GM13977 (cell line): ENCODE results near the gene PLCG2.
"Not testable (repeated sequence)": the region's sequence is repeated elsewhere in the genome, so short reads cannot be mapped to it uniquely, and the experiment has no call there.

ENCODE experiments used
- DNase-seq: peaks from one replicate; pipeline ENCODE4 v3.0.0; 2012; ENCODE audit warnings: low spot score
- CTCF ChIP-seq: IDR thresholded peaks from 2 replicates; pipeline ENCODE4 v1.5.1; 2012; ENCODE audit warnings: mild to moderate bottlenecking, control low read depth; ENCODE audit not compliant: insufficient read depth; ENCODE audit errors: extremely low read depth, missing control alignments
- in situ Hi-C: fragments of 300-500 bp; cut with MboI; formaldehyde crosslinking; loops from one replicate; pipeline ENCODE4 v1.12.0; 2022; ENCODE audit warnings: low sequenced_read_pairs, low pct_unique_long_range_greater_than_20kb, mixed read lengths, inconsistent platforms; ENCODE audit not compliant: unreplicated experiment

The PLCG2 gene

GRCh38 chr16:81796583-81797346 lies 17.7 kb downstream of the PLCG2 start:
- in situ Hi-C loops = no loop called here
- no peak for TF ChIP-seq CTCF
- DNase-seq = no peak

- peak; percentile 60 for DNase-seq
- no peak for TF ChIP-seq CTCF
- in situ Hi-C loops = no loop called here
Measured at GRCh38 chr16:81797443-81797842, 18.4 kb downstream of the PLCG2 start.

- in situ Hi-C loops = no loop called here
- peak; percentile 71 for DNase-seq
- no peak for TF ChIP-seq CTCF
Measured at GRCh38 chr16:81798311-81799137, 19.4 kb downstream of the PLCG2 start.

GRCh38 chr16:81799138-81799504 lies 20.0 kb downstream of the PLCG2 start:
- no peak for TF ChIP-seq CTCF
- in situ Hi-C loops = no loop called here
- DNase-seq = no peak

GRCh38 chr16:81801724-81802123 lies 22.6 kb downstream of the PLCG2 start:
- in situ Hi-C loops, DNase-seq: not testable (repeated sequence)

- in situ Hi-C loops = no loop called here
- no peak for DNase-seq
- no peak for TF ChIP-seq CTCF
Measured at GRCh38 chr16:81803332-81803731, 24.2 kb downstream of the PLCG2 start.

GRCh38 chr16:81804134-81804610 lies 25.1 kb downstream of the PLCG2 start:
- TF ChIP-seq CTCF = no peak
- in situ Hi-C loops = no loop called here

More at GRCh38 chr16:81804134-81804610, 25.1 kb downstream of the PLCG2 start:
- no peak for DNase-seq
